ENCODE measurements around the gene CLEC20A. TPM values are rescaled to one million over a fixed set of nuclear protein-coding genes. Genes with fewer than 3 reads are reported as not detected.

Gene CLEC20A
- total and polyA plus RNA-seq, 11 donors: 0.23 TPM; not detected in 10

GRCh38 chr1:178498896-178499675 lies 2.3 kb upstream of the CLEC20A start:
- Histone ChIP-seq H3K4me3 (no peak overlapping the region), H3K36me3 (no peaks in the 10 kb centered on the region), H3K9me3 (no peaks in the 10 kb centered on the region), H3K27me3 (no peaks in the 10 kb centered on the region), H3K4me1 (peaks cover 0 to 4% (median 0%) of the 10 kb centered on the region in 12 donors), H3K27ac (no peak overlapping the region)
- WGBS, 4 donors: 90 to 91% (median 90%) methylated on average over 16 of the region's 16 CpGs
- ATAC-seq (no peak), DNase-seq (no peak)
- no peak for TF ChIP-seq POLR2A (IDR thresholded peaks at IDR 0.05)
- TF ChIP-seq, protein P1, sequence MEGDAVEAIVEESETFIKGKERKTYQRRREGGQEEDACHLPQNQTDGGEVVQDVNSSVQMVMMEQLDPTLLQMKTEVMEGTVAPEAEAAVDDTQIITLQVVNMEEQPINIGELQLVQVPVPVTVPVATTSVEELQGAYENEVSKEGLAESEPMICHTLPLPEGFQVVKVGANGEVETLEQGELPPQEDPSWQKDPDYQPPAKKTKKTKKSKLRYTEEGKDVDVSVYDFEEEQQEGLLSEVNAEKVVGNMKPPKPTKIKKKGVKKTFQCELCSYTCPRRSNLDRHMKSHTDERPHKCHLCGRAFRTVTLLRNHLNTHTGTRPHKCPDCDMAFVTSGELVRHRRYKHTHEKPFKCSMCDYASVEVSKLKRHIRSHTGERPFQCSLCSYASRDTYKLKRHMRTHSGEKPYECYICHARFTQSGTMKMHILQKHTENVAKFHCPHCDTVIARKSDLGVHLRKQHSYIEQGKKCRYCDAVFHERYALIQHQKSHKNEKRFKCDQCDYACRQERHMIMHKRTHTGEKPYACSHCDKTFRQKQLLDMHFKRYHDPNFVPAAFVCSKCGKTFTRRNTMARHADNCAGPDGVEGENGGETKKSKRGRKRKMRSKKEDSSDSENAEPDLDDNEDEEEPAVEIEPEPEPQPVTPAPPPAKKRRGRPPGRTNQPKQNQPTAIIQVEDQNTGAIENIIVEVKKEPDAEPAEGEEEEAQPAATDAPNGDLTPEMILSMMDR (IDR thresholded peaks at IDR 0.05): no peak
- intact Hi-C loops (cut with DNase I): no loop called here

DNA sequence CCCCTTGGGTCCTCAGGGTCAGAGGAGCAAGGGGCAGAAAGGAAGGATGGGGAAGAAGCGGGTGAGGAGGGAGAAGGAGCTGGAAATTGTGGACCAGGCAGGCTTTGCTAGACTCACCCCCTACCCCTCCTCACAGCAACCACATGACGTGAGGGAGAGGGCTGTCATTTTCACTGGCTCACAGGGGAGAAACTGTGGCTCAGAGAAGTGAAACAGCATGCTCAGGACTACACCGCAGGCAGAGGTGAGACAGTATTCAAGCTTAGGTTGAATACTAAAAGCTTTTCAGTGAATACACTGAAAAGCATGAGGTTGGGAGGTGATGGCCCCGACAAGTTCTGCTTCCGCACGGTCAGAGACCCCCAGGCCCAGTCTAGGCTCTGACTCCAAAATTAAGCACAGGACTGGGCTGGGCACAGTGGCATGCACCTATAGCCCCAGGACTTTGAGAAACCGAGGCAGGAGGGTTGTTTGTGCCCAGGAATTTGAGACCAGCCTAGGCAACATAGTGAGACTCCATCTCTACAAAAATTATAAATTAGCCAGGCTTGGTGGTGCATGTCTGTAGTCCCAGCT lies 1.2 kb upstream of the CLEC20A start:
- TF ChIP-seq POLR2A (IDR thresholded peaks at IDR 0.05): no peak
- TF ChIP-seq, protein P1 (IDR thresholded peaks at IDR 0.05): no peak
- no peak for ATAC-seq
- Histone ChIP-seq H3K27ac (no peak overlapping the region), H3K4me3 (no peak overlapping the region), H3K27me3 (no peaks in the 10 kb centered on the region), H3K9me3 (no peaks in the 10 kb centered on the region), H3K36me3 (no peaks in the 10 kb centered on the region), H3K4me1 (peaks cover 0 to 4% (median 0%) of the 10 kb centered on the region in 12 donors)
- WGBS, 4 donors: 89 to 95% (median 93%) methylated on average over 7 of the region's 7 CpGs
- no peak for DNase-seq
- intact Hi-C loops (cut with DNase I): no loop called here

DNA sequence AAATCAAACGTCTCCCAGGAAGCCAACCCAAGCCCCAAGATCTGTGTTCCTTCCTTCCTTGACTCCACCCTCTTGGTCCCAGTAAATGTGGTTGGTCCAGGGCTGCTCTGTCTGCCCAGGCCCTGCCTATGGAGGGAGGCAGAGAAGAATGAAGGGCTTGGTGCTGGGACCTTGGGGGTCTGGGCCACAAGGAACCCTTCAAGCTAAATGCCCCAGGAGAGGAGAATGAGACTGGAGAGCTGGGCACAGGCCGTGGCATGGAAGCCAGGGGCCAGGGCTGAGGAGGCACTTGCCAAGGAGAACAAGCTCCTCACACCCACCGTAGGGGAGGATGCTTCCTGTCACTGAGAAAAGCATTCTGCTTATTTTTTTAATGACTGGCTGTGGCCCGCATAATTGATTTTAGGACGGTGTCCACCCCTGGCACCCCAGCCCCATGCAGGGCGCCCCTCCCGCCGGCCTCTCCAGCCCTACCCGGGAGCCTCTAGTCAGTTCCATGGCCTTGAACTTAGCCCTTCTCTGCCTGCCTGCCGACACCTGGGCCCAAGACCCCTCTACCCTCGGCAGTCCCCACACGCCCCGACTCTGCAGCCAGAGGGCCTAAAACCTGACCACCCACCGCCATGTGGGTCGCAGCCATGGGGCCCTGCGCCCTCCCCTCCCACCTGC lies 889 bp downstream of the CLEC20A start:
- ATAC-seq (no peak), DNase-seq (no peak)
- H3K36me3 ChIP-seq: no peaks in the 10 kb centered on the region
- H3K4me3 ChIP-seq: no peak overlapping the region
- H3K27ac ChIP-seq: no peak overlapping the region
- H3K4me1 ChIP-seq: no peaks in the 10 kb centered on the region
- 87 to 92% (median 91%) methylated on average over 16 of the region's 16 CpGs for WGBS, 4 donors
- no peaks in the 10 kb centered on the region for H3K27me3 ChIP-seq
- no peaks in the 10 kb centered on the region for H3K9me3 ChIP-seq
- TF ChIP-seq, protein P1 (IDR thresholded peaks at IDR 0.05): no peak
- TF ChIP-seq POLR2A (IDR thresholded peaks at IDR 0.05): no peak
- intact Hi-C loops (cut with DNase I): no loop called here

DNA sequence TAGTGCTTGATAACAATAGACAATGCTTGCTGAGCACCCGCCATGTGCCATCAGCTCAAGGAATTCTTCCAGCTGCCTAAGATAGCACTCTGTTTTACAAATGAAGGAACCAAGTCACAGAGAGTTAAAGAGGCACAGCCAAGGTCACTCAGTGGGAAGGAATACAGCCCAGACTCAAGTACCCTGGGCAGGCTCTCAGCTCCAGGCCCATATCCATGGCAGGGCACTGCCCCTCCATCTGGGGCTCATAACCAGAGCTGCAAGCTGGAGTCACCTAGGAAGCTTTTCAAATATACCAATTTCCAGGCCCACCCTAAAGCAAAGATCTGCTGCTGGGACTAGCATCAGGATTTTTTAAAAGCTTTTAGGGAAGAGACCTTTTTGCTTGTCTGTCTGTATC lies 1.6 kb downstream of the CLEC20A start:
- intact Hi-C loops (cut with DNase I): no loop called here
- H3K4me1 ChIP-seq: no peaks in the 10 kb centered on the region
- no peaks in the 10 kb centered on the region for H3K9me3 ChIP-seq
- no peak for DNase-seq
- no peaks in the 10 kb centered on the region for H3K36me3 ChIP-seq
- H3K27me3 ChIP-seq: no peaks in the 10 kb centered on the region
- 71 to 84% (median 77%) methylated on average over 1 of the region's 1 CpG for WGBS, 4 donors
- TF ChIP-seq, protein P1 (IDR thresholded peaks at IDR 0.05): no peak
- TF ChIP-seq POLR2A (IDR thresholded peaks at IDR 0.05): no peak
- no peak overlapping the region for H3K27ac ChIP-seq
- no peak overlapping the region for H3K4me3 ChIP-seq
- peak in 2 of 4 donors; percentile 38 to 47 for ATAC-seq
